ENCODE data around the gene CSF1R. TPM values are rescaled to one million over a fixed set of nuclear protein-coding genes. Genes with fewer than 3 reads are reported as not detected.

CSF1R gene
- total and polyA plus RNA-seq, 4 donors: 5.4 to 46.2 (median 22.1) TPM

DNA sequence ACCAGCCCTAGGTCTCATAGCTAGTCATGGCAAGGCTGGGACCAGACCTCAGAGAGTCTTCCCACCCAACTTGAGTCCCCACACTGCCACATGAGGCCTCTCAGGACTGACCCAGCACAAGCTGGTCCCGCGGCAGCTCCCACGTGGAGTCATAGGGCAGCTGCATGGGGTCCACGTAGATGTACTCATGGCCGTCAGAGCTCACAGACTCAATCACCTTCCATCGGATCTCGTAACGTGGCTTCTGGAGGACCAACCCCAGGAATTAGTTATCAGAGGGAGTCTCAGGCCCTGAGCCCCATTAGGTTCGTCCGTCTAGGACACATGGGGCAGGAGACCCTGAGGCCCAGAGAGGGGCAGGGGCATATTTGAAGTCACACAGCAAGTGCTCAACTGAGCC, 39.0 kb upstream of the CSF1R start:
- WGBS: 96% methylated on average over 10 of the region's 10 CpGs
- Histone ChIP-seq H3K4me3 (ENCODE audit: low read depth in 1 of 3, low read length in 3 of 3) (no peak overlapping the region), H3K27ac (ENCODE audit: low read depth in 1 of 2, low read length in 2 of 2) (no peak overlapping the region), H3K4me1 (ENCODE audit: control insufficient read depth in 4 of 4, insufficient read depth in 4 of 4, low read length in 3 of 4) (peaks cover 0 to 21% (median 12%) of the 10 kb centered on the region in 4 donors), H3K36me3 (ENCODE audit: control insufficient read depth in 4 of 4, insufficient read depth in 3 of 4, low read depth in 1 of 4, low read length in 3 of 4) (peaks cover 0 to 10% (median 1%) of the 10 kb centered on the region in 4 donors), H3K9me3 (ENCODE audit: control insufficient read depth in 4 of 4, low read length in 3 of 4) (no peaks in the 10 kb centered on the region), H3K27me3 (ENCODE audit: control insufficient read depth in 4 of 4, insufficient read depth in 4 of 4, low read length in 3 of 4) (no peaks in the 10 kb centered on the region), H3K9ac (ENCODE audit: low read depth in 1 of 2, low read length in 2 of 2) (no peak overlapping the region)
- no peak for DNase-seq (ENCODE audit: low spot score)
- TF ChIP-seq EGR1 (IDR thresholded peaks at IDR 0.05; ENCODE audit: low read depth in 2 of 2) (no peak), HNF4A (conservative IDR thresholded peaks at IDR 0.05) (no peak), NR2F2 (IDR thresholded peaks at IDR 0.05) (no peak), RXRA (IDR thresholded peaks at IDR 0.05) (no peak), YY1 (IDR thresholded peaks at IDR 0.05) (no peak), FOXA2 (IDR thresholded peaks at IDR 0.05) (no peak)
- TF ChIP-seq, protein P1, sequence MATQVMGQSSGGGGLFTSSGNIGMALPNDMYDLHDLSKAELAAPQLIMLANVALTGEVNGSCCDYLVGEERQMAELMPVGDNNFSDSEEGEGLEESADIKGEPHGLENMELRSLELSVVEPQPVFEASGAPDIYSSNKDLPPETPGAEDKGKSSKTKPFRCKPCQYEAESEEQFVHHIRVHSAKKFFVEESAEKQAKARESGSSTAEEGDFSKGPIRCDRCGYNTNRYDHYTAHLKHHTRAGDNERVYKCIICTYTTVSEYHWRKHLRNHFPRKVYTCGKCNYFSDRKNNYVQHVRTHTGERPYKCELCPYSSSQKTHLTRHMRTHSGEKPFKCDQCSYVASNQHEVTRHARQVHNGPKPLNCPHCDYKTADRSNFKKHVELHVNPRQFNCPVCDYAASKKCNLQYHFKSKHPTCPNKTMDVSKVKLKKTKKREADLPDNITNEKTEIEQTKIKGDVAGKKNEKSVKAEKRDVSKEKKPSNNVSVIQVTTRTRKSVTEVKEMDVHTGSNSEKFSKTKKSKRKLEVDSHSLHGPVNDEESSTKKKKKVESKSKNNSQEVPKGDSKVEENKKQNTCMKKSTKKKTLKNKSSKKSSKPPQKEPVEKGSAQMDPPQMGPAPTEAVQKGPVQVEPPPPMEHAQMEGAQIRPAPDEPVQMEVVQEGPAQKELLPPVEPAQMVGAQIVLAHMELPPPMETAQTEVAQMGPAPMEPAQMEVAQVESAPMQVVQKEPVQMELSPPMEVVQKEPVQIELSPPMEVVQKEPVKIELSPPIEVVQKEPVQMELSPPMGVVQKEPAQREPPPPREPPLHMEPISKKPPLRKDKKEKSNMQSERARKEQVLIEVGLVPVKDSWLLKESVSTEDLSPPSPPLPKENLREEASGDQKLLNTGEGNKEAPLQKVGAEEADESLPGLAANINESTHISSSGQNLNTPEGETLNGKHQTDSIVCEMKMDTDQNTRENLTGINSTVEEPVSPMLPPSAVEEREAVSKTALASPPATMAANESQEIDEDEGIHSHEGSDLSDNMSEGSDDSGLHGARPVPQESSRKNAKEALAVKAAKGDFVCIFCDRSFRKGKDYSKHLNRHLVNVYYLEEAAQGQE (IDR thresholded peaks at IDR 0.05): no peak
- TF ChIP-seq, protein P2, sequence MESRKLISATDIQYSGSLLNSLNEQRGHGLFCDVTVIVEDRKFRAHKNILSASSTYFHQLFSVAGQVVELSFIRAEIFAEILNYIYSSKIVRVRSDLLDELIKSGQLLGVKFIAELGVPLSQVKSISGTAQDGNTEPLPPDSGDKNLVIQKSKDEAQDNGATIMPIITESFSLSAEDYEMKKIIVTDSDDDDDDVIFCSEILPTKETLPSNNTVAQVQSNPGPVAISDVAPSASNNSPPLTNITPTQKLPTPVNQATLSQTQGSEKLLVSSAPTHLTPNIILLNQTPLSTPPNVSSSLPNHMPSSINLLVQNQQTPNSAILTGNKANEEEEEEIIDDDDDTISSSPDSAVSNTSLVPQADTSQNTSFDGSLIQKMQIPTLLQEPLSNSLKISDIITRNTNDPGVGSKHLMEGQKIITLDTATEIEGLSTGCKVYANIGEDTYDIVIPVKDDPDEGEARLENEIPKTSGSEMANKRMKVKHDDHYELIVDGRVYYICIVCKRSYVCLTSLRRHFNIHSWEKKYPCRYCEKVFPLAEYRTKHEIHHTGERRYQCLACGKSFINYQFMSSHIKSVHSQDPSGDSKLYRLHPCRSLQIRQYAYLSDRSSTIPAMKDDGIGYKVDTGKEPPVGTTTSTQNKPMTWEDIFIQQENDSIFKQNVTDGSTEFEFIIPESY (IDR thresholded peaks at IDR 0.05): no peak
- TF ChIP-seq, protein P3, sequence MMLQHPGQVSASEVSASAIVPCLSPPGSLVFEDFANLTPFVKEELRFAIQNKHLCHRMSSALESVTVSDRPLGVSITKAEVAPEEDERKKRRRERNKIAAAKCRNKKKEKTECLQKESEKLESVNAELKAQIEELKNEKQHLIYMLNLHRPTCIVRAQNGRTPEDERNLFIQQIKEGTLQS (IDR thresholded peaks at IDR 0.05): no peak

DNA sequence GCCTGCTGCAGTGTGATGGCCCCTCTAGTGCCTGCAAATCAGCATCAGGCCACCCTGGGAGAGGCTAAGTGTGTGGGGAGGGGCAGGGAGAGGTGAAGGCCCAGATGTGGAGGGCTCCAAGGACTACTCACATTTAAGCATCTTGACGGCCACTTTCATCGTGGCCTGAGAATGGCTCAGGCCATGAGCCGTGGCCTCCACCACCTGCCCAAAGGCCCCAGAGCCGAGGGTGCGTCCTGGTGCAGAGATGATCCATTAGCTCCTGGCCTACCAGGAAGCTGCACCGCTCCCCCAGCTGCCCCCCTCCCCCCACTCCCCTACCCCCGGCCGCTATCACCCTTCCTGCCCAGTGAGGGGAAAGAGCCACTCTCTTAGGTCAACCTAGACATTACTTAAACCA, 38.2 kb upstream of the CSF1R start:
- H3K9ac ChIP-seq (ENCODE audit: low read depth in 1 of 2, low read length in 2 of 2): no peak overlapping the region
- TF ChIP-seq RAD21 (IDR thresholded peaks at IDR 0.05): no peak
- TF ChIP-seq, protein P4, sequence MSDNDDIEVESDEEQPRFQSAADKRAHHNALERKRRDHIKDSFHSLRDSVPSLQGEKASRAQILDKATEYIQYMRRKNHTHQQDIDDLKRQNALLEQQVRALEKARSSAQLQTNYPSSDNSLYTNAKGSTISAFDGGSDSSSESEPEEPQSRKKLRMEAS (IDR thresholded peaks at IDR 0.05): no peak
- no peak for TF ChIP-seq SP1 (IDR thresholded peaks at IDR 0.05)
- no peak for TF ChIP-seq EGR1 (IDR thresholded peaks at IDR 0.05; ENCODE audit: low read depth in 2 of 2)
- no peak for TF ChIP-seq FOXA1 (IDR thresholded peaks at IDR 0.05)
- TF ChIP-seq, protein P5, sequence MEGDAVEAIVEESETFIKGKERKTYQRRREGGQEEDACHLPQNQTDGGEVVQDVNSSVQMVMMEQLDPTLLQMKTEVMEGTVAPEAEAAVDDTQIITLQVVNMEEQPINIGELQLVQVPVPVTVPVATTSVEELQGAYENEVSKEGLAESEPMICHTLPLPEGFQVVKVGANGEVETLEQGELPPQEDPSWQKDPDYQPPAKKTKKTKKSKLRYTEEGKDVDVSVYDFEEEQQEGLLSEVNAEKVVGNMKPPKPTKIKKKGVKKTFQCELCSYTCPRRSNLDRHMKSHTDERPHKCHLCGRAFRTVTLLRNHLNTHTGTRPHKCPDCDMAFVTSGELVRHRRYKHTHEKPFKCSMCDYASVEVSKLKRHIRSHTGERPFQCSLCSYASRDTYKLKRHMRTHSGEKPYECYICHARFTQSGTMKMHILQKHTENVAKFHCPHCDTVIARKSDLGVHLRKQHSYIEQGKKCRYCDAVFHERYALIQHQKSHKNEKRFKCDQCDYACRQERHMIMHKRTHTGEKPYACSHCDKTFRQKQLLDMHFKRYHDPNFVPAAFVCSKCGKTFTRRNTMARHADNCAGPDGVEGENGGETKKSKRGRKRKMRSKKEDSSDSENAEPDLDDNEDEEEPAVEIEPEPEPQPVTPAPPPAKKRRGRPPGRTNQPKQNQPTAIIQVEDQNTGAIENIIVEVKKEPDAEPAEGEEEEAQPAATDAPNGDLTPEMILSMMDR (IDR thresholded peaks at IDR 0.05; ENCODE audit: low read depth, low read length, missing input control): no peak
- no peak for TF ChIP-seq YY1 (IDR thresholded peaks at IDR 0.05)
- TF ChIP-seq RXRA (IDR thresholded peaks at IDR 0.05): no peak
- TF ChIP-seq, protein P3 (IDR thresholded peaks at IDR 0.05): no peak
- TF ChIP-seq HNF4A (conservative IDR thresholded peaks at IDR 0.05): no peak
- TF ChIP-seq, protein P2 (IDR thresholded peaks at IDR 0.05): no peak
- TF ChIP-seq TAF1 (conservative IDR thresholded peaks at IDR 0.05): no peak
- TF ChIP-seq, protein P1 (IDR thresholded peaks at IDR 0.05): no peak
- no peak for TF ChIP-seq GABPA (IDR thresholded peaks at IDR 0.05 in 1 of 2, conservative IDR thresholded peaks at IDR 0.05 in 1 of 2)
- H3K36me3 ChIP-seq (ENCODE audit: control insufficient read depth in 4 of 4, insufficient read depth in 3 of 4, low read depth in 1 of 4, low read length in 3 of 4): peaks cover 0 to 10% (median 1%) of the 10 kb centered on the region in 4 donors
- no peaks in the 10 kb centered on the region for H3K9me3 ChIP-seq (ENCODE audit: control insufficient read depth in 4 of 4, low read length in 3 of 4)
- peaks cover 0 to 13% (median 6%) of the 10 kb centered on the region in 4 donors for H3K4me1 ChIP-seq (ENCODE audit: control insufficient read depth in 4 of 4, insufficient read depth in 4 of 4, low read length in 3 of 4)
- H3K4me3 ChIP-seq (ENCODE audit: low read depth in 1 of 3, low read length in 3 of 3): no peak overlapping the region
- DNase-seq (ENCODE audit: low spot score): no peak
- 91% methylated on average over 8 of the region's 8 CpGs for WGBS
- no peak overlapping the region for H3K27ac ChIP-seq (ENCODE audit: low read depth in 1 of 2, low read length in 2 of 2)
- H3K27me3 ChIP-seq (ENCODE audit: control insufficient read depth in 4 of 4, insufficient read depth in 4 of 4, low read length in 3 of 4): no peaks in the 10 kb centered on the region
